Stomach (tissue), 4 donors: Measurements from ENCODE around the gene FNDC3B.

Experiments
- CTCF ChIP-seq, 7 experiments: fragments of 450-650 bp in 4 of 7; fragments of 200-600 bp in 3 of 7; sonication (generic) in 3 of 7; IDR thresholded peaks; one replicate each; pipeline ENCODE4 v1.5.1; 2016 to 2019; ENCODE audit warnings: antibody characterized with exemption in 7 of 7, control low read depth in 2 of 7, mild to moderate bottlenecking in 1 of 7
- EP300 ChIP-seq: sonication (generic); formaldehyde crosslinking; IDR thresholded peaks from one replicate; pipeline ENCODE4 v1.6.1; 2017; ENCODE audit warnings: antibody characterized with exemption
- POLR2A ChIP-seq, 4 donors: fragments of 450-650 bp; IDR thresholded peaks; one replicate each; pipeline ENCODE4 v1.6.1; 2016; ENCODE audit warnings: antibody characterized with exemption in 4 of 4, control low read depth in 2 of 4, mild to moderate bottlenecking in 1 of 4, moderate library complexity in 1 of 4
- POLR2AphosphoS5 ChIP-seq, 3 donors: sonication (generic); formaldehyde crosslinking; IDR thresholded peaks; one replicate each; pipeline ENCODE4 v1.6.1; 2016; ENCODE audit warnings: antibody characterized with exemption in 3 of 3

GRCh38 chr3:172166261-172166660 lies 126.9 kb downstream of the FNDC3B start:
- no peak for TF ChIP-seq EP300
- no peak for TF ChIP-seq CTCF (IDR thresholded peaks at IDR 0.05)
- no peak for TF ChIP-seq POLR2A (IDR thresholded peaks at IDR 0.05)
- TF ChIP-seq POLR2AphosphoS5 (IDR thresholded peaks at IDR 0.05) = no peak
